ENCODE data around the gene PACSIN2.

PACSIN2 gene

DNA sequence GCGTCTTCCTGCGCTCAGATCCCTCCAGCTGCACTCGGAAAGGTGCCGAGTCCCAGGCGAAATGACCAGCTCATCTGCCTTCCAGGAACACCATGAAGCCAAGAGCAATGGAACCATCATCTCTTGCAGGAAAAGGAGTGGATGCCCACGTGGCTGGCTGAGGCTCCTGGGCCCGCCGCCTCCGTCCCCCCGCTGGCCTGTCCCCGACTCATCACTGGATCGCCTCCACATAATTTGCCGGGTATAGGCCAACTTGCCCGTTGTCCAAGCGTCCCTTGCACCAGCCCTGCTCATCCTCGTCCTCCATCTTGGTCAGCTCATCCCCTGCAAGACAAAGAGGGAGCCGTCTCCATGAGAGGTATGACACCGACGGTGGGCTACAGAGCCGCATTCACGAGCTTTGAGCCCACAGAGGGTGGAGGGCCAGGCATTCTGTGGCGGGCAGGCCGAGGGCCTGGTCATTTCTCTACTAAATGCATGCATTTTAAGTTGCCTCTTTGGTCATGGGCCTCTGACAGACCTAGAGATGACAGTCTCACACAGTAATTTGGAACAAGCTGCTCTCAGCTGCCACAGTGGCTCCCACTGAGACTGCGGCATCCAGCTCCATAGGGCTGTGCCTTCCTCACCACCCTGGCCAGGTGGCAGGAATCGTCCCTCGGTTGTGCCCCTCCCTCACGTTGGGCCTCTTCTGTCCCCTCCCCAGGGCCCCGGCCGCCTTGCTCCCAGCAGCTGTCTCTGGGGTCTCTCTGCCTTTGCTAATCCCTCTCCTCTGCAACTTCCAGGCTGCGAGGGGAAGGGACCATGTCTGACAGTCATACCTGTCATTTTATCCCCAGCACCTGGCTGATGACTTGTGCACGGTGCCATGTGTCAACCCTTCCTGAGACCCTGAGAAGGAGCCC is 143.6 kb downstream of the PACSIN2 start:
- Histone ChIP-seq H3K9me3 (ENCODE audit: severe bottlenecking) (no peaks in the 10 kb centered on the region), H3K4me3 (ENCODE audit: low read depth, low read length) (no peak overlapping the region), H3K27me3 (ENCODE audit: insufficient read depth, low read depth, severe bottlenecking) (no peaks in the 10 kb centered on the region), H3K36me3 (peaks cover 27% of the 10 kb centered on the region), H3K27ac (no peak overlapping the region)
- TF ChIP-seq, protein P1, sequence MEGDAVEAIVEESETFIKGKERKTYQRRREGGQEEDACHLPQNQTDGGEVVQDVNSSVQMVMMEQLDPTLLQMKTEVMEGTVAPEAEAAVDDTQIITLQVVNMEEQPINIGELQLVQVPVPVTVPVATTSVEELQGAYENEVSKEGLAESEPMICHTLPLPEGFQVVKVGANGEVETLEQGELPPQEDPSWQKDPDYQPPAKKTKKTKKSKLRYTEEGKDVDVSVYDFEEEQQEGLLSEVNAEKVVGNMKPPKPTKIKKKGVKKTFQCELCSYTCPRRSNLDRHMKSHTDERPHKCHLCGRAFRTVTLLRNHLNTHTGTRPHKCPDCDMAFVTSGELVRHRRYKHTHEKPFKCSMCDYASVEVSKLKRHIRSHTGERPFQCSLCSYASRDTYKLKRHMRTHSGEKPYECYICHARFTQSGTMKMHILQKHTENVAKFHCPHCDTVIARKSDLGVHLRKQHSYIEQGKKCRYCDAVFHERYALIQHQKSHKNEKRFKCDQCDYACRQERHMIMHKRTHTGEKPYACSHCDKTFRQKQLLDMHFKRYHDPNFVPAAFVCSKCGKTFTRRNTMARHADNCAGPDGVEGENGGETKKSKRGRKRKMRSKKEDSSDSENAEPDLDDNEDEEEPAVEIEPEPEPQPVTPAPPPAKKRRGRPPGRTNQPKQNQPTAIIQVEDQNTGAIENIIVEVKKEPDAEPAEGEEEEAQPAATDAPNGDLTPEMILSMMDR (IDR thresholded peaks at IDR 0.05; ENCODE audit: low read depth, low read length): no peak
- no peak for DNase-seq

DNA sequence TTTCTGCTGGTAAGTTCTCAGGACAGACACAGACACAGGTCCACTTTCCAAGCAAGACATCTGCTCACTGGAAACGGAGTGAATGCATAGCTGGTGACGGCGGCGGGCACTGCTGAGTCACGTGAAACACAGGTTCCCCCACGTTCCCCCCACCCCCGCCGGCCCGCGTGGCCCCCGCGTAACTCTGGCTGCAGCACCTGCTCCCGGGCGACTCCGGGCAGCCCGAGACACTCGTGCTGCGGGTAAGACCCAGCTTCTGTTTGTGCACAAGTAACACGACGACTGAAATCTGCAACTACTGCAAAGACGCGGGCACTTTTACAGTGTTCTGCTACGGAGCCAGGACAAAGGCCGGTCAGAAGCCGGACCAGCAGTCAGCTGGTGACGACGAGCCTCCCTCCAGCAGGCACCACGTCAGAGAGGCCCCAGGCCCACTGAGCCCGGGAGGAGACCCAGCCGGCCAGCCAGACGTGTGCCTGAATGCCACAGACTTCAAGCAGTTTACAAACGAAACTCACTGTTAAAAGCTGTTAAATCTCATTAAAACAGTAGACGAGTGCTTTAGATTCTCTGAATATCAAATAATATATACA is 145.0 kb downstream of the PACSIN2 start:
- peaks cover 17% of the 10 kb centered on the region for H3K36me3 ChIP-seq
- no peak overlapping the region for H3K4me3 ChIP-seq (ENCODE audit: low read depth, low read length)
- H3K9me3 ChIP-seq (ENCODE audit: severe bottlenecking): no peaks in the 10 kb centered on the region
- no peaks in the 10 kb centered on the region for H3K27me3 ChIP-seq (ENCODE audit: insufficient read depth, low read depth, severe bottlenecking)
- H3K27ac ChIP-seq: no peak overlapping the region
- TF ChIP-seq, protein P1 (IDR thresholded peaks at IDR 0.05; ENCODE audit: low read depth, low read length): no peak
- no peak for DNase-seq

DNA sequence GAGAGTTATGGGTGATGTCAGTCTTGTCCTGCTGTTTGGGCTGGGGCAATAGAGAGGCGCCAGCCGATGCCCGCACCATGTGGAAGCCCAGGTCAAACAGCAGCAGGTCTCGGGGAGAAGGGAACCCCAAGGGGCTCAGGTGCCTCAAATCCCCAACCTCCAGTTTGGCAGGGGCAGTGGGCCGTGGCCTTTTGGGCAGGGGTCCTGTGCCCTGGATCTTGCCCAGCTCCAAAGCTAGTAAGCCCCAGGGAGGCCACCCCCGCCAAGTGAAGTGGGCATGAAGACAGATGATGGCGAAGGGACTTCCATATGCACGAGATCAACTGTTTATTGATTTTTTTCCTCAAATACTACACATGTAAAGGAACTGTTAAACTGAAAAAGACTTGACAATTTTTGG is 145.5 kb downstream of the PACSIN2 start:
- no peaks in the 10 kb centered on the region for H3K27me3 ChIP-seq (ENCODE audit: insufficient read depth, low read depth, severe bottlenecking)
- H3K27ac ChIP-seq: no peak overlapping the region
- TF ChIP-seq, protein P1 (IDR thresholded peaks at IDR 0.05; ENCODE audit: low read depth, low read length): no peak
- no peak overlapping the region for H3K4me3 ChIP-seq (ENCODE audit: low read depth, low read length)
- DNase-seq: no peak
- H3K9me3 ChIP-seq (ENCODE audit: severe bottlenecking): no peaks in the 10 kb centered on the region
- H3K36me3 ChIP-seq: peaks cover 17% of the 10 kb centered on the region

DNA sequence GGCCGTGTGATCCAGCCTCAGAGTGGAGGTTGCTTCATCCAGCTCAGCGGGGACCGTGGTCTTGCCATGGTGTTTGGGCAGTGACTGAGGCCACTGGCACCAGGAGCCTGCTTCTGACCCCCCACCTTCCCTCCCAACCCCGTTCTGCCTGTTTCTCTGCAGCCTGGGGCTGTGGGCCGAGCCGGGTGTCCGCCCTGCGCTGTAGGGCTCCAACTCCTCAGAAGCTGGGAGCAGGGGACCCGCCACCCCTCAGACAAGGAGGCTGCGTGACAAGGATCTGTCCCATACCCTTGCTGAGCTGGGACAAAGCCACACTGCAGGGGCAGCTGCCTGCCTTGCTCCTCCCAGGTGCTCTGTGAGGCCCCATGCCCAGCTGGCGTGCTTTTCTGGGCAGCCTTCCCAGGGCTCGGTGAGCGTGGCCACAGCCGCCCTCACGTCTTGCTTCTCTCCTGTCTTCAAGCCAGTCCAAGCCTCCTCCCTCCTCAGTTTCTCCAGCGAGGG is 146.1 kb downstream of the PACSIN2 start:
- Histone ChIP-seq H3K4me3 (ENCODE audit: low read depth, low read length) (no peak overlapping the region), H3K36me3 (peaks cover 14% of the 10 kb centered on the region; the same call in 1 of the 2 replicates), H3K9me3 (ENCODE audit: severe bottlenecking) (no peaks in the 10 kb centered on the region), H3K27me3 (ENCODE audit: insufficient read depth, low read depth, severe bottlenecking) (no peaks in the 10 kb centered on the region), H3K27ac (no peak overlapping the region)
- DNase-seq: no peak
- TF ChIP-seq, protein P1 (IDR thresholded peaks at IDR 0.05; ENCODE audit: low read depth, low read length): no peak

DNA sequence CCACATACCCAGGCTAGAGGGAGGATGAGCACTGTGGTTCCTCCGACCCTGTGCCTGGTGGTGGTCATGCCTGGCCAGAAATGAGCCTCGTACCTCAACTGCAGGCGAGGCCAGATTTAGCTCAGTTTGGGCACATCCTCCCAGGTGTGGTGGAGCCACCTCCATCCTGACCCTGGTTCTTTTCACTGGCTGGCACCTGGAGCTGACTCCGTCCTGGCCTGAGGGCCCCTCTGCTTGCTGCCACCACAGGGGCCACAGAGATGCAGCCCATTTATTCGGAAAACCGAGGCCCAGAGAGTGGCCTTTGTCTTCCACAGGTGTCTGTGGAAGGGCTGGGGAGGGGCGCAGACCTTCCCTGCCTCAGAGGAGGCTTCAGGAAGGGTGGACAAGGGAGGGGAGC is 148.8 kb downstream of the PACSIN2 start:
- DNase-seq: no peak
- TF ChIP-seq, protein P1 (IDR thresholded peaks at IDR 0.05; ENCODE audit: low read depth, low read length): no peak

More for the DNA sequence above, 148.8 kb downstream of the PACSIN2 start:
- Histone ChIP-seq H3K27ac (no peak overlapping the region), H3K4me3 (ENCODE audit: low read depth, low read length) (no peak overlapping the region), H3K9me3 (ENCODE audit: severe bottlenecking) (no peaks in the 10 kb centered on the region), H3K27me3 (ENCODE audit: insufficient read depth, low read depth, severe bottlenecking) (no peaks in the 10 kb centered on the region), H3K36me3 (peaks cover 6% of the 10 kb centered on the region; the same call in 1 of the 2 replicates)
